GM19467 (cell line): ENCODE results near the gene TMED1.
"Not testable (repeated sequence)": the region's sequence is repeated elsewhere in the genome, so short reads cannot be mapped to it uniquely, and the experiment has no call there.

ENCODE experiments used
- ATAC-seq: cut with Tn5 transposase; IDR thresholded peaks from one replicate; pipeline ENCODE4 v1.9.1; 2021; ENCODE audit warnings: mild to moderate bottlenecking, moderate library complexity; ENCODE audit not compliant: unreplicated experiment

Gene TMED1

DNA sequence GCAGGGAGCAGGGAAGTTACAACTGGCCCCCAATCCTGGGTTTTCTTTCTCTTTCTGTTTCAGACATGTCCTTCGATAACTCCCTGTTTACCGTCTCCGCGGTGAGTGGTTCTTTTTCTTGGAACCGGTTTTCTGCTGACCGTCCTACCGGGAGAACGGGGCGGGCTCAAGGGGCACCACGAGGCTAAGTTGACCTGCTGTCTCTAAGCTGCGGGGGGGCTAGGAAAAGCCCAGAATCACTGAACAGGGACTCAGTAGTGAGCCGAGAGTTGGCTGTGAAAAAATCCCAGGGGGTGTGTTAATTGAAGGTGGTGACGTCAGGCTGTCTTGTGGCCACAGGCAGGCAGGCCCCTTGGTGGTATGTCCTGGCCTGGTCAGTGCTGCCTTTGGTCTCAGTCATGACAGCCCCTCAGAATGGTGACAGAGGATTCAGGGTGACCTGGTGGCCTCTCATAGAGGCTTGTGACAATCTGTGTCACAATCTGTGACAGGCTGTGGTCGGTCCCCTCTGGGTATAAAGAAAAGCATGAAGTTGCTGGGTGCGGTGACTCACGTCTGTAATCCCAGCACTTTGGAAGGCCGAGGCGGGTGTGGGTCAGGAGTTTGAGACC is 27.2 kb upstream of the TMED1 start:
- no peak for ATAC-seq

DNA sequence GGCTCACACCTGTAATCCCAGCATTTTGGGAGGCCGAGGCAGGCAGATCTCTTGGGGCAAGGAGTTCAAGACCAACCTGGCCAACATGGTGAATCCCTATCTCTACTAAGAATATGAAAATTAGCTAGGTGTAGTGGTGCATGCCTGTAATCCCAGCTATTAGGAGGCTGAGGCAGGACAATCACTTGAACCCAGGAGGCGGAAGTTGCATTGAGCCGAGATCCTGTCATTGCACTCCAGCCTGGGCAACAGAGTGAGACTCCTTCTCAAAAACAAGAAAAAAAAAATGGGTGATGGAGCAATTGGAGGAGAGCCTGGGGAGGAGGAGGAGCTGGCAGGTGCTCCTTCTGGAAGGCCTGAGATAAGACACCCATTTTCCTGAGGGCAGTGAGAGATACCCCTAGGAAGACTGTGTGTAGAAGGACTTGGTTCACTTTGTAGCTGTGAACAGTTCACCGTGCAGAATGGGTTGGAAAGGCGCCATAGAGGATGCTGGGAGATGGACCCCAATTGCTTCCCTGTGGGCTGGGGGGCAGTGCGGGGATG is 26.6 kb upstream of the TMED1 start:
- ATAC-seq = no peak

DNA sequence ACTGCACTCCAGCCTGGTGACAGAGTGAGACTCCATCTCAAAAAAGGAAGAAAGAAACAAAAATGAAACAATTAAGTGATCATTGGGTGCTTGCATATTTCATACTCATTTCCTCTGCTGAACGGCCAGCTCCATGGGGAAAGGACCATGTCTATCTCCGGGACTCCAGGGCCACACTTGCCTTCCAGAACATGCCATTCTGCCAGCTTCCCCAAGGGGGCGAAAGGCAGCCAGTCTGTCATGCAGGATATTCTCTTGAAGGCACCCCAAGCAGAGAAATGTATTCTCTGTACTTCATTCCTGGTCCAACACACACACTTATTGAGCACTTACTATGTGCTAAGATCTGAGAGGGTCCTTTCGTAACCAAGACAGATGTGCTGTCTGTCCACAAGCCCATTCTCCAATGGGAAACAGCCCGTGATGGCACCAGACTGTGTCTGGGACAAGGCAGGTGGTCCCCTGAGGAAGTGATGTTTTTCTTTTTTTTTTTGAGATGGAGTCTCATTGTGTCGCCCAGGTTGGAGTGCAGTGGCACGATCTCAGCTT is 25.2 kb upstream of the TMED1 start:
- no peak for ATAC-seq

DNA sequence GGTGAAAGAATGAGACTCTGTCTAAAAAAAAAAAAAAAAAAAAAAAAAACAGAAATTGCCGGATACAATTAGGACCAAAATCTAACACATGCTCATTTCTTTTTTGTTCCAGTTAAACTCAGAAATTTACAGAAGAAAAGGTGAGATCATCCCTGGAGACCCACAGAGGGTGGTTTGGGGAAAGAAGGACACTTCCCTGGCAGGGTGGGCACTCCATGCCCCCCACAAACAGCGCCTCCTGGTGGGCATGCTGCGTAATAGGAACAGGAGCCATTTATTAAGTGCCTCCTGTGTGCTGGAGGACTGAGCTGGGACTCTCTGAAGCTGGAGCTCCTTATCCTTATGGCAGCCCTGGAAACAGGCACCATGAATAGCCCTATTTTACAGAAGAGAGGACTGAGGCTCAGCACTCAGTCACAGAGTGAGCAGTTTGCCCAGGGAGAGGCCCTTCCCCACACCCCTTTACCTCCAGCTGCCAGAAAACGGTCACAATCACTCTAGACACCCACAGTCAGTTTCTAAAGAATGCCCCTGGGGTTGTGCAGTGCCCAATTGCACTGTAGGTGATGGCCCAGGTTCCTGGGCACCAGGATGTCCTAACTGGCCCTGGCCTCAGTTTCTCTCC is 22.3 kb upstream of the TMED1 start:
- no peak for ATAC-seq

DNA sequence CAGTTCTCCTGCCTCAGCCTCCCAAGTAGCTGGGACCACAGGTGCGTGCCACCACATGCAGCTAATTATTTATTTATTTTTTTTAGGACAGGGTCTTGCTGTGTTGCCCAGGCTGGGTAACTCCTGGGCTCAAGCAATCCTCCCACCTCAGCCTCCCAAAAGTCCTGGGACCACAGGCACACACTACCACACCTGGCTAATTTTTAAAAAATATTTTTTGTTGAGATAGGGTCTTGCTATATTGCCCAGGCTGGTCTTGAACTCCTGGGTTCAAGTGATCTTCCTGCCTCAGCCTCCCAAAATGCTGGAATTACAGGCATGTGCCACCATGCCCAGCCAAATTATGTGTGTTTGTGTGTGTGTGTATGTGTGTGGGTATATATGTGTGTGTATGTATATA is 20.9 kb upstream of the TMED1 start:
- not testable (repeated sequence) for ATAC-seq

DNA sequence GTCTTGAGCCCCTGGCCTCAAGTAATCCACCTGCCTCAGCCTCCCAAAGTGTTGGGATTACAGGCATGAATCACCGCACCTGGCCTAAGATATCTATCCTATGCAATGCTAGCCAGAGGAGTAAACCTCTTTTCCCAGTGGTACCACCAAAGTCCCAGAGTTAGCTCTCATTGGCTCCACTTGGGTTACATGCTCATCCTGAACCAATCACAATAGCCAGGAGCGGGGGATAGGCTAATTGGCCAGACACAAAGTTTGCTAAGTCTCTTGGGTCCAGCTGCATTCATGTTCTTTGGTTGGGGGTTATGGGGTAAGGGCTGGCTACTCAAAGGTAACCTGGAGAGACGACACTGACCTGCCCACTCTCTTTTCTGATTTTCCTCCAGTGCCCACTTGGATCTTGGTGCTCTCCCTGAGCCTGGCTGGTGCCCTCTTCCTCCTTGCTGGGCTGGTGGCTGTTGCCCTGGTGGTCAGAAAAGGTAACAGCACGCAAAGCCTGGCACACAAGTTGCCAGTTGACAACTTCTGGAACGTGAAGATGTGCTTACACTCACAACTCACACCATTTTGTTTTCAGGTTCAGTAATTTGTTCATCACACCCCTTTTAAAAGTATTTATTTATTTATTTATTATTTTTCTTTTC is 20.0 kb upstream of the TMED1 start:
- no peak for ATAC-seq

DNA sequence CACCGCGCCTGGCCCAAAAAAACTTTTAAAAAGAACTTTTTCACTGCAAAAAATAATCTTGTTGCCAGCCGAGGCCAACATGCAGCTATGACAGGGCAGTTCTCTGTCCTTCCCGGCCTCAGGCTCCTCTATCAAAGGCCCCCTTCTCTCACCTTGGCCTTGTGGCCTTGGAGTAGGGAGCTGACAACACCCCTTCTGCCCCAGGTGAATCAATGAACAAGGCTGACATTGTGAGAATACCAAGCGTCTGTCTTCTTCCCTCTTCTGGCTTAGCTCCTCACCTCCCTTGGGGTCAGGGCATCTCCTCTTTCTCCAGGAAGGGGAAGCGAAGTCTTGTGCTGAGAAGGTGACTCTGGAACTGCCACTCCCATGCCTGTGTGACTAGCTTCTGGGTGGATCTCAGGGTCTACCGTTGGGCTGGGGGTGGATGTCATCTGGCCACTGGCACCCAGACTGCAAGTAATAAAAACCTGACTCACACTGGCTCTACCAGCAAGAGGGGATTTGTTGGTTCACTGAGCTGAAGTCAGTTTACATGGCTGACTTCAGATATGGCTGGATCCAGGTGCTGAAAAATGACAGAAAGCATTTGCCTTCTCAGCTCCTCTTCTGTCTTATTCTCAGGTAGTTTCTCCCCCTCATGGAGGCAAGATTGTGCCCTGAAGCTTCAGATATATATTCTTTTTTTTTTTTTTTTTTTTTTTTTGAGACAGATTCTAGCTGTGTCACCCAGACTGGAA is 18.5 kb upstream of the TMED1 start:
- ATAC-seq = no peak

DNA sequence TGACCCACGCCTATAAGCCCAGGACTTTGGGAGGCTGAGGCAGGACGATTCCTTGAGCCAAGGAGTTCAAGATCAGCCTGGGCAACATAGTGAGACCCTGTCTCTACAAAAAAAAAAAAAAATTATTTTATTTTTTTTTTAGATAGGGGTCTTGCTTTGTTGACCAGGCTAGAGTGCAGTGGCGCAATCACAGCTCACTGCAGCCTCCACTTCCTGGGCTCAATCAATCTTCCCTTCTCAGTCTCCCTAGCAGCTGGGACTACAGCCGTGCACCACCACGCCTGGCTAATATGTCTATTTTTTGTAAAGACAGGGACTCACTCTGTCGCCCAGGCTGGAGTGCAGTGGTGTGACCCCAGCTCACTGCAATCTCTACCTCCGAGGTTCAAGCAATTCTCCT is 16.9 kb upstream of the TMED1 start:
- ATAC-seq = no peak

DNA sequence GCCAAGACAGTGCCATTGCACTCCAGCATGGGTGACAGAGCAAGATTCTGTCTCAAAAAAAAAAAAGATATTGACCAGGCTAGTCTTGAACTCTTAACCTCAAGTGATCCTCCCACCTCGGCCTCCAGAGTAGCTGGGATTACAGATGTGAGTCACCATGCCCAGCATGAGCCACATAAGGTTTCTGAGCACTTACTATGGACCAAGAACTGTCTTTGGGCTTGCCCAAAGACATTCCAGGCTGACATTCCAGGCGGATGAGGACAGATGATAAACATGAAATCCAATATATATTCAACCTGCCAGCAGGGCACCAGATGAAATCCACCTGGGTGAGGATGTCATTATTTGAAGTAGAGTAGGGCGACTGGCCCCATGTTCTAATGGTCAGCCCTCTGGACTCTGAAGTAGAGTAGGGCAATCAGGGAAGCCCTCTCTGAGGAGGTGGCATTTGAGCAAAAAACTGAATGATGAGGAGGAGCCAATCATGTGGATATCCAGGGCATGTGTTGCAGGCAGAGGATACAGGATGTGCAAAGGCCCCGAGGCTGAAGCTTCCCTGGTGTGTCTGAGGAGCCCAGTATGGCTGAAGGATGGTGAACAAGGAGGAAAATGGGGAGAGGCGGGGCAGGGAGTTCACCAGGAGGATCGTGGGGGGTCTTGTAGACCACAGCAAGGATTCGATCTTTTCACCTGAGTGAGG is 16.2 kb upstream of the TMED1 start:
- no peak for ATAC-seq

DNA sequence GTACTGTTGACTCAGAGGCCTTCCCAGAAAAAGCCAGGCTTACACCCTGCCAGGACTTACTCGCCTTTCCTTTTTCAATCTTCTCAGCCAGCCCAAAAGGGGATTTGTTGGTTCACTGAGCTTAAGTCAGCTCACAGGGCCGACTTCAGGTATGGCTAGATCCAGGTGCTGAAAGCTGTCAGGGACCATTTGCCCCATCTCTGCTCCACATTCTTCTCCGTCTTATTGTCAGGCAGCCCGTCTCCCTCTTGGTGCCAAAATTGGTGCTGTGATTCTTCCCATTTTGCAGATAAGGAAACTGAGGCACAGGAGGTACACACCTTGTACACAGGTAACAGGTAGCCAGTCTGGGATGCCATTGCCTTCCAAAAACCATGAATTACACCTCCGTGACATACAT is 14.6 kb upstream of the TMED1 start:
- ATAC-seq = no peak

DNA sequence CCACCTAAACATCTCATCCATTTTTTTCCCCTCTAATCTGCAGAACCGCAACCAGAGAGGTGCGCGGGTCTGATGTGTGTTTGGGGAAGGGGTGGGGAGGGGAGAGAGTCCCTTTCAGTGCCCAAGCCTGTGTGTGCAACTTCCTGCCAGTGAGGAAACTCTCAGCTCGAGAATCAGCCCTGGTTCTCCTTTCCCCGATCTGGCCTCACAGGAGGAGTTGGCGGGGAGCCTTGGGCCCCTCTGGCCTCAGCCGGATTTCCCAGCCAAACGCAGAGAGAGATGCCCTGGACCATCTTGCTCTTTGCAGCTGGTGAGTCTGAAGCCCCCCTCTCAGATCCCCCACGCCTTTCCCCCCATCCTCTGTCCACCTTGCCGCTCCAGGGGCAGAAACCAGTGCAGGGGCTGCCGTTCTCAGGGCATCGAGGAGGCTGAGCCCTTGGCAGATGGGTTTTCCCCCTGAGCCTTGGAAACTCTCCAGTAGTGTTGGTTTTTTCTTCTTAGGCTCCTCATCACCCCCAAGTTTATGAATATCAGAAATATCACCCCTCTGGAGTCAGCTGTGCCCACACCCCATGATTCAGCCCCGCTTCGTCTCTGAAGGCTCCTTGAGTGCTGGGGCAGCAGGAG is 12.3 kb upstream of the TMED1 start, which contains the start of gene C19orf38:
TSS of gene C19orf38 (plus strand) at position 186 of the 627 bp plus-strand sequence. CDS start at position 280, 94 bp downstream.
- no peak for ATAC-seq

DNA sequence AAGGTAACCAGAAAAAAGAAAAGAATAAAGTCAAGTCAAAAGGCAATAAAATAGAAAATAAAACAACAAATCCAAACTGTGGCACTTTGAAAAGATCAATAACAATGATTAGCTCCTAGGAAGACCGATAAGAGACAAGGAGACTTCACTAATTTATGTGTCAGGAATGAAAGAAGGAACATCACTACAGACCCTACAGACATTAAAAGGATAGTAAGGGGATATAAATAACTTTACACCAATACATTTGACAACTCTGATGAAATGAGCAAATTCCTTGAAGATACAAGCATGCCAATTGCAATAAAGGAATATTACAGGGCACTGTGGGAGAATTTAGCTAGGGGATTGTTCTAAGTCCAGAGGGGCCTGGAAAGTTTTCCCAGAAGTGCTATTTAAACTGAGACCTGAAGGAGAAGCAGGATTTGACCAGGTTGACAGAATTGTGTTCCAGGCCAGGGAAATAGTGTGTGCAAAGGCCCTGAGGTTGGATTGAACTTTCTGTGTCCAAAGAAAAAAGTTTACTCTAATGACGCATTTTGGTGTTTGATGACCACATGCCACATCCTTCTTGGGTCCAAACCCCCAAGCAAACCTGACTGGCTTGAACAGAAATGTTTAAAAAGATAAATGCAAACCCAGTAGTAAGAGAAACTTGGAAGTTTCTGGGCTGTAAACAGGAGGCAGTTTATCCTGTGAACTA is 10.6 kb upstream of the TMED1 start:
- no peak for ATAC-seq

DNA sequence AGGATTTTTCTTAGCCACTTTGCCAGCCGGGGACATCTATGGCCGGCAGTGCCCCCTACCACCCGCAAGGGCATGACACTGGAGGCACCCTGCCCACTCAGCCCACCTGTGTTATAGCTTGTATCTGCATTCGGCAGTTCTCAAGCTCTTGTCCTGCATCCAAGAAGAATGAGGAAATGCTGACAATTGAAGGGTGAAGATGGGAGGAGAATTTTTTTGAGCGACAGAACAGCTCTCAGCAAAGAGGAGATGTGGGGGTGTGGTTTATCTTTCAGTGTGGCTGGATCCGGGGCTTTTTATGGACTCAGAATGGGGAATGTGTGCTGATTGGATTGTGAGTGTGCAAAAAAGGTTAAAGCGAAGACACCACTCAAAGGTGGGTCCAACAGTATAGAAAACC is 6.8 kb upstream of the TMED1 start:
- no peak for ATAC-seq

DNA sequence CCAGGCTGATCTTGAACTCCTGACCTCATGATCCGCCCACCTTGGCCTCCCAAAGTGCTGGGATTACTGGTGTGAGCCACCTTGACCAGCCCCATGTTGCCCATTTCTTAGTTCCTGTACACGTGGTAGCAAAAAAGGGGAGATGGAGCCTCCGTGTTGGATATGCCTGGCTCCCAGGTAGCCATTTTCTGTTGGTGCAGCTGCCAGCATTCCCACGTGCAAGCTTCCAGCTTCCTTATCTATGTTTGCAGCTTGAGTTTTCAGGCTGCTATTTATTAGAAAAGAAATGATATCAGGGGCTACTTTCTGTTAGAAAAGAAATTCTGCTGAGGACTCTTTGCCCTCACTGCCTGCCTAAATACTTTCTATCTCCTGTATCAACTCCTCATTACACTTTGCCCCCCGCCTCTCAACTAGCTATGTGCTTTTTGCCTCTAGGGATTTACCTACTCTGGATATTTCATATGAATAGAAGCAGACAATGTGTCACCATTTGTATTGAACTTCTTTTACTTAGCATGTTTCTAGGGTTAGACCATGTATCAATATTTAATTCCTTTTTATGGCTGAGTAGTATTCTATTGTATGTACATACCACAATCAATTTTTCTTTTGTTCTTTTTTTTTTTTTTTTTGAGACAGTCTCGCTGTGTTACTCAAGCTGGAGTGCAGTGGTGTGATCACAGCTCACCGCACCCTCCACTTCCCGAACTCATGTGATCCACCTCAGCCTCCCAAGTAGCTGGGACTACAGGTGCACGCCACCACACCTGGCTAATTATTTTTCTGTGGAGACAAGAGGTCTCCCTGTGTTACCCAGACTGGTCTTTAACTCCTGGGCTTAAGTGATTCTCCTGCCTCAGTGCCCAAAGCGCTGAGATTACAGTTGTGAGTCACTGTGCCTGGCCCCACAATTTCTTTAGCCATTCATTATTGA is 3.4 kb upstream of the TMED1 start:
- ATAC-seq = no peak

DNA sequence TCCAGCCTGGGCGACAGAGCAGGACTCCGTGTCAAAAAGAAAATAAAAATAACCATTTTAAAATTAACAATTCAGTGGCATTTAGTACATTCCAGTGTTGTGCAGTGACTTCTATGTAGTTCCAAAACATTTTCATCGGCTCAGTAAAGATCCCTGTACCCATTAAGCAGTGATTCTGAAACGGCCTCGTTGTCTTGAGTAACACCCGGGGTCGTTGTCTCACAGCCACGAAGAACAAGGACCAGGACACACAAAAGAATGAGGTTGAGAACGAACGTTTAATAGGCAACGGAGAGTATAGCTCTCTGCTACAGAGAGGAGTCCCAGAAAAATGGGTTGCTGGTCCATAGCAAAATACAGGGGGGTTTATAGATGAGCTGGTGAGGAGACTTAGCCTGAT is 2.4 kb upstream of the TMED1 start:
- no peak for ATAC-seq

DNA sequence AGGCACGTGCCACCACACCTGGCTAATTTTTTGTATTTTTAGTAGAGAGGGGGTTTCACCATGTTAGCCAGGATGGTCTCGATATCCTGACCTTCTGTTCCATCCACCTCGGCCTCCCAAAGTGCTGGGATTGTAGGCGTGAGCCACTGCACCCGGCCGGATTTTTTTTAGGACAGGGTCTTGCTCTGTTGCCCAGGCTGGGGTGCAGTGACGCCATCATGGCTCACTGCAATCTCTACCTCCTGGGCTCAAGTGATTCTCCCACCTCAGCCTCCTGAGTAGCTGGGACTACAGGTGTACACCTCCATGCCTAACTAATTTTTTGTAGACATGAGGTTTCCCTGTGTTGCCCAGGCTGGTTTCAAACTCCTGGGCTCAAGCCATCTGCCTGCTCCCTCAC is 1.6 kb upstream of the TMED1 start:
- not testable (repeated sequence) for ATAC-seq

DNA sequence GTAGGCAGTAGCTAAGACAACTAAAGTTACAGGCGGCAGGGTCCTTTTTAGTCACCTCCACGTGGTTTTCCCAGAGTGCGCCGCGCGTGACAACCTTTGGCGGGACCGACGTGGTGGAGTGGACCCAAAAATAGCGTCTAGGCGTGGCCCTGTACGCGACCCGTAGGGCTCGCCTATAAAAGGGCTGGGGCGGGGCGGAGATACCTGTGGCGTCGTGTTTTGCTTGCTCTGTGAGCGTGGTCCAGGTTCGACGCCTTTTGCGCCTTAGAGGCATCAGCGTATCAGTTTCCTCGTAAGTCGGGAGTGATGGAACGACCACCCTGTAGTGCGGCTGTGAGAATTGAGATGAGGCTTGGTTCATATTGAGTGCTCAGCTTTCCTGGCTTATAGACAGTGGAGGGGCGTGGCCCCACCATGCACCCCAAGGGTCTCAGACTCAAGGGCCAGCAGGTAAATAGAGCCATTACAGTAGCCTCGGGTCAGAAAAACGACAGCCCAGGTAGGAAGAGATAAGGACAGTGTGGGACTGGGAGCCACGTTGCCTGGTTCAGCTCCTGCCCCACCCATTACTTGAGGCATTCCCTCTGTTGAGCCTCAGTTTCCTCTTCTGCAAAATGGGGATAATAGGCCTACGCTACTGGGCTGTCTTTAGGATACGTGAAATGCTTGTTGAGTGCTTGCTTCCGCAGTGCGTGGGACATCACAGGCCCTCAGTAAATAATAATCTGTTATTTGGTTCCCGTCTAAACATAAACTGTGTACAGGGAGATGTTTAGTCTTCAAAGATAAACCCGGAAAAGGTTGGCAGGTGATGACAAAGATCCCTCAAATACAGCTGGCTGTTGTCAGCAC is 693 bp upstream of the TMED1 start:
- ATAC-seq = no peak
